ENCODE results near the gene IFITM10.
A peak's percentile ranks its signal among the peaks of the same experiment; 100 is the strongest.

Gene IFITM10

GRCh38 chr11:1694064-1694845, 56.1 kb downstream of the IFITM10 start:
- peak; percentile 84 for TF ChIP-seq CTCF (conservative IDR thresholded peaks at IDR 0.05; ENCODE audit: low read depth, low read length)
- DNase-seq (ENCODE audit: low read depth), result peak; percentile 16
- peak overlapping the region; percentile 28 for H3K4me3 ChIP-seq (ENCODE audit: low read length)

GRCh38 chr11:1693327-1694063, 56.9 kb downstream of the IFITM10 start:
- peak; percentile 95 for TF ChIP-seq CTCF (conservative IDR thresholded peaks at IDR 0.05; ENCODE audit: low read depth, low read length)
- H3K4me3 ChIP-seq (ENCODE audit: low read length), result peak overlapping the region; percentile 28
- DNase-seq (ENCODE audit: low read depth), result peak; percentile 20

GRCh38 chr11:1692708-1693326, 57.6 kb downstream of the IFITM10 start:
- no peak overlapping the region for H3K4me3 ChIP-seq (ENCODE audit: low read length)
- no peak for DNase-seq (ENCODE audit: low read depth)
- no peak for TF ChIP-seq CTCF (conservative IDR thresholded peaks at IDR 0.05; ENCODE audit: low read depth, low read length)

- DNase-seq (ENCODE audit: low read depth), result no peak
- no peak for TF ChIP-seq CTCF (conservative IDR thresholded peaks at IDR 0.05; ENCODE audit: low read depth, low read length)
- H3K4me3 ChIP-seq (ENCODE audit: low read length), result no peak overlapping the region
Observed at GRCh38 chr11:1691878-1692707, 58.3 kb downstream of the IFITM10 start.

GRCh38 chr11:1691026-1691877, 59.1 kb downstream of the IFITM10 start:
- TF ChIP-seq CTCF (conservative IDR thresholded peaks at IDR 0.05; ENCODE audit: low read depth, low read length), result no peak
- H3K4me3 ChIP-seq (ENCODE audit: low read length), result no peak overlapping the region
- no peak for DNase-seq (ENCODE audit: low read depth)

Measured in retinal pigment epithelial cell (primary cell).